Stomach (tissue), 9 donors: ENCODE measurements around the gene TAS2R3. TPM values are rescaled to one million over a fixed set of nuclear protein-coding genes. Genes with fewer than 3 reads are reported as not detected.
A peak's percentile ranks its signal among the peaks of the same experiment; 100 is the strongest.
"Not testable (repeated sequence)": the region's sequence is repeated elsewhere in the genome, so short reads cannot be mapped to it uniquely, and the experiment has no call there.

Experiments used
- DNase-seq, 2 donors: peaks; one replicate each; pipeline versions ENCODE4 v3.0.0 to v3.0.0-alpha.2; 2013 to 2019
- H3K27ac ChIP-seq, 5 donors: fragments of 200-600 bp in 4 of 5; sonication (generic) in 4 of 5; one replicate each; pipeline ENCODE4 v1.5.1; 2013 to 2019; ENCODE audit warnings: mild to moderate bottlenecking in 1 of 5, moderate library complexity in 1 of 5
- H3K27me3 ChIP-seq, 3 donors: fragments of 200-600 bp; sonication (generic); one replicate each; pipeline ENCODE4 v1.5.1; 2017 to 2019; ENCODE audit warnings: mixed run types in 1 of 3
- H3K36me3 ChIP-seq, 4 donors: fragments of 200-600 bp; sonication (generic); 1 replicate in 3 of 4; 2 replicates in 1 of 4; pipeline ENCODE4 v1.5.1; 2016 to 2019
- H3K4me1 ChIP-seq, 4 donors: fragments of 200-600 bp; sonication (generic); one replicate each; pipeline ENCODE4 v1.5.1; 2016 to 2019
- H3K4me3 ChIP-seq, 4 donors: fragments of 200-600 bp; sonication (generic) in 3 of 4; one replicate each; pipeline ENCODE4 v1.5.1; 2016 to 2019; ENCODE audit warnings: mild to moderate bottlenecking in 1 of 4
- H3K9me3 ChIP-seq, 4 donors: fragments of 200-600 bp; sonication (generic); one replicate each; pipeline ENCODE4 v1.5.1; 2016 to 2019
- EP300 ChIP-seq: sonication (generic); formaldehyde crosslinking; IDR thresholded peaks from one replicate; pipeline ENCODE4 v1.6.1; 2017; ENCODE audit warnings: antibody characterized with exemption
- POLR2A ChIP-seq, 4 donors: fragments of 450-650 bp; IDR thresholded peaks; one replicate each; pipeline ENCODE4 v1.6.1; 2016; ENCODE audit warnings: antibody characterized with exemption in 4 of 4, control low read depth in 2 of 4, mild to moderate bottlenecking in 1 of 4, moderate library complexity in 1 of 4
- POLR2AphosphoS5 ChIP-seq, 3 donors: sonication (generic); formaldehyde crosslinking; IDR thresholded peaks; one replicate each; pipeline ENCODE4 v1.6.1; 2016; ENCODE audit warnings: antibody characterized with exemption in 3 of 3
- WGBS, 5 donors: extraction: QIAGEN DNeasy Blood & Tissue Kit in 3 of 5; methylation state at CpG; one replicate each; pipeline versions ENCODE4 v1.1.5 to v1.1.7; 2013 to 2018; 5-methylcytosine and 5-hydroxymethylcytosine counted together
- intact Hi-C: fragments of 100-400 bp; cut with DNase I; formaldehyde crosslinking; loops from one replicate; pipeline ENCODE4 v1.15.1; 2023; ENCODE audit warnings: low total_unique reads
- polyA plus RNA-seq, 3 donors: library from polyadenylated mRNA; stranded (reverse); fragments of 200-250 nt; gene quantifications; one replicate each; pipeline ENCODE4 v1.2.3, GENCODE V29; 2013
- total RNA-seq, 5 donors: library from RNA; depleted of rRNA; stranded (reverse); fragments of >200 nt; gene quantifications; one replicate each; pipeline versions ENCODE4 v1.1.0 to v1.2.3, GENCODE V29; 2014 to 2016
- TF ChIP-seq, protein P1 (sequence below), 7 experiments: fragments of 450-650 bp in 4 of 7; fragments of 200-600 bp in 3 of 7; sonication (generic) in 3 of 7; IDR thresholded peaks; one replicate each; pipeline ENCODE4 v1.5.1; 2016 to 2019; ENCODE audit warnings: antibody characterized with exemption in 7 of 7, control low read depth in 2 of 7, mild to moderate bottlenecking in 1 of 7
- donor health status: healthy with polysubstance abuse.
- donor health status: Bipolar disorder and iron deficiency.
- donor health status: healthy.

Gene TAS2R3
- total and polyA plus RNA-seq, 8 donors, result 0.58 to 5.7 (median 4.4) TPM; not detected in 5

DNA sequence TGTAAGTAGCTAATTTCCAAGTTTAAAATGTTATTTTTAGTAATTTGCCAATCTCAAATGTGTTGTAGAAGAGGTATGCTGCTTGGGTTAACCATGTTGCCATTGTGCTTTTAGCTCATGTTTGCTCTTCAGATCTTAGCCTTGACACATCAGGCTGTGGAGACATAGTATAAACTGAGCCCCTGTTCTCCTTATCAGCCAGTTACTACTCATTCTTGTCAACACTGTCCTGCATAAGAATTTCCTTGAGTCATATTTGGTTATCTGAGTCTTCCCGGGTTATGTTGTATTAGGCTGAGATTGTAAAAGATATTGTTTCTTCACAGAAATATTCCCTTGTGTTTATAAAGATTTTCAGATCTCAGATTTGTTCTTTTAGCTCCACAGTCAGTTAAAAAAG, 21.7 kb upstream of the TAS2R3 start:
- H3K4me1 ChIP-seq, result peaks cover 15 to 41% (median 27%) of the 10 kb centered on the region in 4 donors
- TF ChIP-seq POLR2AphosphoS5 (IDR thresholded peaks at IDR 0.05) (no peak), EP300 (no peak), POLR2A (IDR thresholded peaks at IDR 0.05) (no peak)
- TF ChIP-seq, protein P1, sequence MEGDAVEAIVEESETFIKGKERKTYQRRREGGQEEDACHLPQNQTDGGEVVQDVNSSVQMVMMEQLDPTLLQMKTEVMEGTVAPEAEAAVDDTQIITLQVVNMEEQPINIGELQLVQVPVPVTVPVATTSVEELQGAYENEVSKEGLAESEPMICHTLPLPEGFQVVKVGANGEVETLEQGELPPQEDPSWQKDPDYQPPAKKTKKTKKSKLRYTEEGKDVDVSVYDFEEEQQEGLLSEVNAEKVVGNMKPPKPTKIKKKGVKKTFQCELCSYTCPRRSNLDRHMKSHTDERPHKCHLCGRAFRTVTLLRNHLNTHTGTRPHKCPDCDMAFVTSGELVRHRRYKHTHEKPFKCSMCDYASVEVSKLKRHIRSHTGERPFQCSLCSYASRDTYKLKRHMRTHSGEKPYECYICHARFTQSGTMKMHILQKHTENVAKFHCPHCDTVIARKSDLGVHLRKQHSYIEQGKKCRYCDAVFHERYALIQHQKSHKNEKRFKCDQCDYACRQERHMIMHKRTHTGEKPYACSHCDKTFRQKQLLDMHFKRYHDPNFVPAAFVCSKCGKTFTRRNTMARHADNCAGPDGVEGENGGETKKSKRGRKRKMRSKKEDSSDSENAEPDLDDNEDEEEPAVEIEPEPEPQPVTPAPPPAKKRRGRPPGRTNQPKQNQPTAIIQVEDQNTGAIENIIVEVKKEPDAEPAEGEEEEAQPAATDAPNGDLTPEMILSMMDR (IDR thresholded peaks at IDR 0.05), result no peak
- intact Hi-C loops, result no loop called here
- H3K27me3 ChIP-seq, result no peaks in the 10 kb centered on the region
- H3K4me3 ChIP-seq, result no peak overlapping the region
- H3K27ac ChIP-seq, result no peak overlapping the region
- H3K36me3 ChIP-seq, result peaks cover 42 to 78% (median 73%) of the 10 kb centered on the region in 4 donors
- WGBS, 5 donors, result 41 to 77% (median 63%) methylated on average over 1 of the region's 1 CpG
- no peaks in the 10 kb centered on the region for H3K9me3 ChIP-seq
- DNase-seq, result no peak

DNA sequence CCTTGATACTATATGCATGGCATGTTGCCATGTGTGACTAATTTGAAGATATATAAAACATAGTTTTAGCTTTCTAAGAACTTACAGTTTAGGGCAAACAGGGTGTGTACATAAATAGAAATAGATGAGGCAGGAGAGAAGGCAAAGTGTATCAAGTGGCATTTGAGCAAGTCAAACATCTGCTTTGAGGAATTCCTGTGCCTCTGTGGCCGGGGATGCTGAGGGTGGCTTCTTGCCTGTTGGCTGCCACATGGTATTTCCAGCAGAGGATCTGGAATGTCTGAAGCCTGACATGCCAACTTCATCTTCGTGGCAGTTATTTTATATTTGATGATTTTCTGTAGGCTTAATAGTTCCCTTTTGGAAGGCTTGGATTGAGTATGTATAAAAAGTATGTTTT, 19.8 kb upstream of the TAS2R3 start:
- DNase-seq, result no peak
- no peak overlapping the region for H3K4me3 ChIP-seq
- H3K27me3 ChIP-seq, result no peaks in the 10 kb centered on the region
- H3K36me3 ChIP-seq, result peaks cover 54 to 97% (median 93%) of the 10 kb centered on the region in 4 donors
- intact Hi-C loops, result no loop called here
- TF ChIP-seq POLR2AphosphoS5 (IDR thresholded peaks at IDR 0.05) (no peak), POLR2A (IDR thresholded peaks at IDR 0.05) (no peak), EP300 (no peak)
- TF ChIP-seq, protein P1 (IDR thresholded peaks at IDR 0.05), result no peak
- H3K27ac ChIP-seq, result no peak overlapping the region
- H3K4me1 ChIP-seq, result peaks cover 5 to 32% (median 17%) of the 10 kb centered on the region in 4 donors
- 83 to 92% (median 88%) methylated on average over 2 of the region's 2 CpGs for WGBS, 5 donors
- no peaks in the 10 kb centered on the region for H3K9me3 ChIP-seq

DNA sequence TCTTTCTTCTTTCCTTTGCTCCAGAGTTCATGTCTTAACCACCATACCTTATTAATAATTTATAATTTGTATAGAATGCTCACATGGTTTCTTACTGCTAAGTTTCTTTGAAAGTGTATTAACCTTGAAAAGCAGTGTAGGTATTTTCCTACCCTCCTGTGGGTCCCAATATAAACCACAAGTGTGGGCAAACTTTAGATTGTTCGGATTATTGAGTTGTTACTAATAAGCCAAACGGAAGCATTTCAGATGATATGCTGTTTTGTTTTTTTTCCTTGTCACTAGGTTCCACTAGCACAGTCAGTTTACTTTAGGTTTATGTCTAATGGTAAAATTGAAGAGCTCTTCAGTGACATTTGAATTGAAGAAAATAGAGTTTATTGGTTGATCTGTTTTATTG, 15.5 kb upstream of the TAS2R3 start:
- intact Hi-C loops, result no loop called here
- Histone ChIP-seq H3K4me1 (no peaks in the 10 kb centered on the region), H3K27ac (no peak overlapping the region), H3K27me3 (no peaks in the 10 kb centered on the region), H3K9me3 (peaks cover 19 to 31% (median 27%) of the 10 kb centered on the region in 4 donors), H3K4me3 (no peak overlapping the region), H3K36me3 (peaks cover 72 to 100% (median 100%) of the 10 kb centered on the region in 4 donors)
- DNase-seq, result no peak
- 90 to 97% (median 96%) methylated on average over 2 of the region's 2 CpGs for WGBS, 5 donors
- TF ChIP-seq, protein P1 (IDR thresholded peaks at IDR 0.05), result no peak
- TF ChIP-seq POLR2AphosphoS5 (IDR thresholded peaks at IDR 0.05) (no peak), EP300 (no peak), POLR2A (IDR thresholded peaks at IDR 0.05) (no peak)

DNA sequence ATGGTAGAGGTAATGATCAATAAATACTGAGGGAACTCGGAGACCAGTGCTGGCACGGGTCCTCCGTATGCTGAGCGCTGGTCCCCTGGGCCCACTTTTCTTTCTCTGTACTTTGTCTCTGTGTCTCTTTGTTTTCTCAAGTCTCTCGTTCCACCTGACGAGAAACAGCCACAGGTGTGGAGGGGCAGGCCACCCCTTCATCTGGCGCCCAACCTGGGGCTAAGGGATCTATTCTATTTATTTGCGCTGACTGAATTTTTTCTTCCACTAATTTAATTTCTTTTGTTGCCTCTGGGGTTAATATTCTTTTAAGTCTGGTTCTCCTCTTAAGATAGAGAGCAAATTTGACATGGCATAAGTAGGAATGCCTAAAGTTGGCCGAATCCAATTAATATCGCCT, 12.0 kb upstream of the TAS2R3 start:
- H3K9me3 ChIP-seq, result peaks cover 19 to 31% (median 27%) of the 10 kb centered on the region in 4 donors
- intact Hi-C loops, DNase-seq, H3K27me3 ChIP-seq, H3K27ac ChIP-seq, H3K4me1 ChIP-seq, H3K4me3 ChIP-seq: not testable (repeated sequence)
- 98 to 99% (median 98%) methylated on average over 10 of the region's 10 CpGs for WGBS, 5 donors
- peaks cover 53 to 100% (median 98%) of the 10 kb centered on the region in 4 donors for H3K36me3 ChIP-seq

DNA sequence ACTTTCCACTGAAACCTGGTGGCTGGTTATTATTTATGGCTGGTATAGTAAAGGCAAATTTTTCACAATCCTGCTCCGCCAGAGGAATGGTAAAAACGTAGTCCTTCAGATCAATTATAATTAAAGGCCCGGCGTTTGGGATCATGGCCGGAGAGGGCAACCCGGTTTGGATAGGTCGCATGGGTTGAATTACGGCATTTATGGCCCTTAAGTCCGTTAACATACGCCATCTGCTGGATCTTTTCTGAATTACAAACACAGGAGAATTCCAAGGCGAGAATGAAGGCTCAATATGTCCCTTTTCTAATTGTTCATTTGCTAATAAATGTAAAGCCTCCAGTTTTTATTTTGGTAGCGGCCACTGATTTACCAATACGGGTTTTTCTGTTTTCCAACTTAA, 11.3 kb upstream of the TAS2R3 start:
- 96 to 98% (median 98%) methylated on average over 13 of the region's 13 CpGs for WGBS, 5 donors
- H3K9me3 ChIP-seq, result peaks cover 19 to 31% (median 27%) of the 10 kb centered on the region in 4 donors
- peaks cover 52 to 100% (median 98%) of the 10 kb centered on the region in 4 donors for H3K36me3 ChIP-seq
- TF ChIP-seq, protein P1 (IDR thresholded peaks at IDR 0.05), result peak in 1 of 7 experiments; percentile 17
- TF ChIP-seq POLR2AphosphoS5 (IDR thresholded peaks at IDR 0.05), result no peak
- DNase-seq, result no peak
- intact Hi-C loops, result no loop called here
- no peaks in the 10 kb centered on the region for H3K4me1 ChIP-seq
- no peak overlapping the region for H3K4me3 ChIP-seq
- no peak overlapping the region for H3K27ac ChIP-seq
- H3K27me3 ChIP-seq, result no peaks in the 10 kb centered on the region
